GM12865 (cell line): ENCODE results near the gene UMODL1.

Experiments used
- DNase-seq: peaks from one replicate; pipeline ENCODE4 v3.0.0; 2010; ENCODE audit warnings: low read depth
- H3K4me3 ChIP-seq: 2 replicates; pipeline ENCODE4 v1.5.1; 2011; ENCODE audit warnings: mild to moderate bottlenecking, low read depth, low read length, control low read depth
- CTCF ChIP-seq: IDR thresholded peaks from 2 replicates; pipeline ENCODE4 v1.5.1; 2011; ENCODE audit warnings: low read length, control low read depth, low read depth, inconsistent platforms; ENCODE audit not compliant: insufficient read depth; ENCODE audit errors: missing control alignments

Gene UMODL1

GRCh38 chr21:42153046-42153686 lies 82.0 kb downstream of the UMODL1 start:
- DNase-seq, result no peak
- TF ChIP-seq CTCF, result no peak
- no peak overlapping the region for H3K4me3 ChIP-seq

- DNase-seq, result no peak
- no peak for TF ChIP-seq CTCF
- no peak overlapping the region for H3K4me3 ChIP-seq
These were observed 82.6 kb downstream of the UMODL1 start for GRCh38 chr21:42153746-42154145.

- no peak for DNase-seq
- H3K4me3 ChIP-seq, result no peak overlapping the region
- TF ChIP-seq CTCF, result no peak
These were observed 83.3 kb downstream of the UMODL1 start for GRCh38 chr21:42154237-42155044.

- no peak for DNase-seq
- H3K4me3 ChIP-seq, result no peak overlapping the region
- TF ChIP-seq CTCF, result no peak
These were observed 84.1 kb downstream of the UMODL1 start for GRCh38 chr21:42155045-42155855.

GRCh38 chr21:42156690-42157605 lies 85.8 kb downstream of the UMODL1 start:
- no peak overlapping the region for H3K4me3 ChIP-seq
- no peak for TF ChIP-seq CTCF
- no peak for DNase-seq
